ENCODE results near the gene EXOC3.

- TF ChIP-seq, protein P1, sequence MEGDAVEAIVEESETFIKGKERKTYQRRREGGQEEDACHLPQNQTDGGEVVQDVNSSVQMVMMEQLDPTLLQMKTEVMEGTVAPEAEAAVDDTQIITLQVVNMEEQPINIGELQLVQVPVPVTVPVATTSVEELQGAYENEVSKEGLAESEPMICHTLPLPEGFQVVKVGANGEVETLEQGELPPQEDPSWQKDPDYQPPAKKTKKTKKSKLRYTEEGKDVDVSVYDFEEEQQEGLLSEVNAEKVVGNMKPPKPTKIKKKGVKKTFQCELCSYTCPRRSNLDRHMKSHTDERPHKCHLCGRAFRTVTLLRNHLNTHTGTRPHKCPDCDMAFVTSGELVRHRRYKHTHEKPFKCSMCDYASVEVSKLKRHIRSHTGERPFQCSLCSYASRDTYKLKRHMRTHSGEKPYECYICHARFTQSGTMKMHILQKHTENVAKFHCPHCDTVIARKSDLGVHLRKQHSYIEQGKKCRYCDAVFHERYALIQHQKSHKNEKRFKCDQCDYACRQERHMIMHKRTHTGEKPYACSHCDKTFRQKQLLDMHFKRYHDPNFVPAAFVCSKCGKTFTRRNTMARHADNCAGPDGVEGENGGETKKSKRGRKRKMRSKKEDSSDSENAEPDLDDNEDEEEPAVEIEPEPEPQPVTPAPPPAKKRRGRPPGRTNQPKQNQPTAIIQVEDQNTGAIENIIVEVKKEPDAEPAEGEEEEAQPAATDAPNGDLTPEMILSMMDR (conservative IDR thresholded peaks at IDR 0.05; ENCODE audit: low read length): no peak
- TF ChIP-seq EZH2phosphoT487 (IDR thresholded peaks at IDR 0.05; ENCODE audit: borderline replicate concordance): no peak
Measured at GRCh38 chr5:420632-421286, 22.2 kb upstream of the EXOC3 start.
